T-cell (primary cell): ENCODE results near the gene P4HTM. TPM values are rescaled to one million over a fixed set of nuclear protein-coding genes. Genes with fewer than 3 reads are reported as not detected.

Experiments
- total RNA-seq, 35 experiments: library from RNA in 6 of 35; stranded (reverse) in 6 of 35; fragments of 120-200 nt in 1 of 35; gene quantifications; one replicate each; pipeline versions ENCODE4 v1.2.1 to v1.2.4 and lab custom pipeline; 2013 to 2026

Gene P4HTM
- total RNA-seq, 5 donors from 2014 or later (not counting 1 experiment from before 2014, with no cell fraction given), result 40.4 to 79.0 (median 73.6) TPM

Other genes with a start within 250 kb of the P4HTM start
- gene PRKAR2A, start 142.4 kb upstream of the P4HTM start, total RNA-seq, result 10 to 100 TPM; 30.9 to 51.8 (median 49.0) TPM
- 10 to 100 TPM in 4 of 5 donors, 1 to 10 TPM in 1; 9.4 to 18.2 (median 14.7) TPM for gene SLC25A20, start 91.4 kb upstream of the P4HTM start, total RNA-seq
- gene ARIH2, start 71.4 kb upstream of the P4HTM start, total RNA-seq, result 100 to 1,000 TPM; 136 to 163 (median 153) TPM
- 100 to 1,000 TPM; 204 to 300 (median 293) TPM for gene WDR6, start 17.1 kb downstream of the P4HTM start, total RNA-seq
- gene DALRD3, start 28.3 kb downstream of the P4HTM start, total RNA-seq, result 10 to 100 TPM; 20.8 to 35.1 (median 30.3) TPM
- 10 to 100 TPM; 62.8 to 92.1 (median 78.1) TPM for gene NDUFAF3, start 31.9 kb downstream of the P4HTM start, total RNA-seq
- 100 to 1,000 TPM; 110 to 160 (median 149) TPM for gene IMPDH2, start 39.2 kb downstream of the P4HTM start, total RNA-seq
- gene QRICH1, start 103.8 kb downstream of the P4HTM start, total RNA-seq, result 100 to 1,000 TPM; 142 to 202 (median 155) TPM
- 100 to 1,000 TPM; 215 to 261 (median 245) TPM for gene QARS1, start 114.5 kb downstream of the P4HTM start, total RNA-seq
- 100 to 1,000 TPM in 3 of 5 donors, 10 to 100 TPM in 2; 56.5 to 117 (median 105) TPM for gene USP19, start 130.6 kb downstream of the P4HTM start, total RNA-seq
- 1 to 10 TPM in 3 of 5 donors, under 1 TPM in 2; 0.25 to 3.7 (median 2.1) TPM for gene LAMB2, start 142.8 kb downstream of the P4HTM start, total RNA-seq
- 10 to 100 TPM; 20.4 to 37.0 (median 35.8) TPM for gene CCDC71, start 176.1 kb downstream of the P4HTM start, total RNA-seq
- gene KLHDC8B, start 181.4 kb downstream of the P4HTM start, total RNA-seq, result 1 to 10 TPM; 2.0 to 7.3 (median 4.7) TPM